Esophagus squamous epithelium (tissue), 4 donors: ENCODE data around the gene LRIG1.

Experiments
- CTCF ChIP-seq, 6 experiments: fragments of 450-650 bp in 4 of 6; fragments of 200-600 bp in 2 of 6; sonication (generic) in 2 of 6; IDR thresholded peaks; one replicate each; pipeline ENCODE4 v1.5.1; 2016 to 2019; ENCODE audit warnings: antibody characterized with exemption in 6 of 6, mild to moderate bottlenecking in 4 of 6, moderate library complexity in 4 of 6
- POLR2A ChIP-seq, 4 donors: fragments of 450-650 bp; IDR thresholded peaks; one replicate each; pipeline ENCODE4 v1.6.1; 2017; ENCODE audit warnings: antibody characterized with exemption in 4 of 4, mild to moderate bottlenecking in 4 of 4, moderate library complexity in 3 of 4

GRCh38 chr3:66444146-66444644 is 56.6 kb downstream of the LRIG1 start:
- no peak for TF ChIP-seq CTCF (IDR thresholded peaks at IDR 0.05)
- TF ChIP-seq POLR2A (IDR thresholded peaks at IDR 0.05) = no peak
